SK-N-SH treated with all-trans-retinoic acid at 6 μM for 48 hours (cell line): ENCODE results near the gene VRTN.

Experiments used
- ARNTL ChIP-seq: fragments of 450-650 bp; formaldehyde crosslinking; IDR thresholded peaks from 2 replicates; pipeline ENCODE4 v1.5.0; 2020; ENCODE audit warnings: low read depth, mild to moderate bottlenecking, moderate library complexity, borderline replicate concordance
- CSDC2 ChIP-seq: fragments of 250-450 bp; sonication (Bioruptor Pico); IDR thresholded peaks from 2 replicates; pipeline ENCODE4 v1.5.0; 2020; ENCODE audit warnings: mild to moderate bottlenecking, moderate library complexity
- PPARA ChIP-seq: fragments of 250-450 bp; sonication (Bioruptor Pico); IDR thresholded peaks from 2 replicates; pipeline ENCODE4 v1.5.0; 2020; ENCODE audit warnings: mild to moderate bottlenecking, borderline replicate concordance
- RARB ChIP-seq: fragments of 250-450 bp; sonication (Bioruptor Pico); IDR thresholded peaks from 2 replicates; pipeline ENCODE4 v1.8.0; 2021; ENCODE audit warnings: mild to moderate bottlenecking, moderate library complexity
- SNAI2 ChIP-seq: fragments of 250-450 bp; sonication (Bioruptor Pico); IDR thresholded peaks from 2 replicates; pipeline ENCODE4 v1.5.0; 2020; ENCODE audit warnings: mild to moderate bottlenecking, moderate library complexity
- TCF4 ChIP-seq: fragments of 250-450 bp; sonication (Bioruptor Pico); IDR thresholded peaks from 2 replicates; pipeline ENCODE4 v1.8.0; 2021; ENCODE audit warnings: mild to moderate bottlenecking, moderate library complexity, borderline replicate concordance
- TF ChIP-seq, protein P1 (sequence below): fragments of 250-450 bp; sonication (Bioruptor Pico); IDR thresholded peaks from 2 replicates; pipeline ENCODE4 v1.5.1; 2021; ENCODE audit warnings: mild to moderate bottlenecking, moderate library complexity
- TF ChIP-seq, protein P2 (sequence below): fragments of 250-450 bp; sonication (Bioruptor Pico); IDR thresholded peaks from 2 replicates; pipeline ENCODE4 v1.5.1; 2020; ENCODE audit warnings: low read depth, mild to moderate bottlenecking, moderate library complexity

DNA sequence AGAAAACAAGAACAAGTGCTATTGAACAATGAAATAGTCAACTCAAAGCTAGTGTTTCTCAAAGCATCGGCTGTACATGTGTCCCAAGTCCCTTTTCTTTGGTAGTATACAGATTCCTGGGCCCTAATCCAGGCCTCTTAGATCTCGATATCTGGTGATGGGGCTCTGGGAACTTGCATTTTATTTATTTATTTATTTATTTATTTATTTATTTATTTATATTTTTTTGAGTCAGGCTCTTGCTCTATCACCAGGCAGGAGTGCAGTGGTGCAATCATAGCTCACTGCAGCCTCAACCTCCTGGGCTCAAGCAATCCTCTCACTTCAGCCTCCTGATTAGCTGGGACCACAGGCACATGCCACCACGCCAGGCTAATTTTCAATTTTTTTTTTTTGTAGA lies 60.6 kb downstream of the VRTN start:
- TF ChIP-seq RARB (CRISPR knock-in tag) = no peak
- TF ChIP-seq, protein P1, sequence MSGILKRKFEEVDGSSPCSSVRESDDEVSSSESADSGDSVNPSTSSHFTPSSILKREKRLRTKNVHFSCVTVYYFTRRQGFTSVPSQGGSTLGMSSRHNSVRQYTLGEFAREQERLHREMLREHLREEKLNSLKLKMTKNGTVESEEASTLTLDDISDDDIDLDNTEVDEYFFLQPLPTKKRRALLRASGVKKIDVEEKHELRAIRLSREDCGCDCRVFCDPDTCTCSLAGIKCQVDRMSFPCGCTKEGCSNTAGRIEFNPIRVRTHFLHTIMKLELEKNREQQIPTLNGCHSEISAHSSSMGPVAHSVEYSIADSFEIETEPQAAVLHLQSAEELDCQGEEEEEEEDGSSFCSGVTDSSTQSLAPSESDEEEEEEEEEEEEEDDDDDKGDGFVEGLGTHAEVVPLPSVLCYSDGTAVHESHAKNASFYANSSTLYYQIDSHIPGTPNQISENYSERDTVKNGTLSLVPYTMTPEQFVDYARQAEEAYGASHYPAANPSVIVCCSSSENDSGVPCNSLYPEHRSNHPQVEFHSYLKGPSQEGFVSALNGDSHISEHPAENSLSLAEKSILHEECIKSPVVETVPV (CRISPR knock-in tag) = no peak
- TF ChIP-seq, protein P2, sequence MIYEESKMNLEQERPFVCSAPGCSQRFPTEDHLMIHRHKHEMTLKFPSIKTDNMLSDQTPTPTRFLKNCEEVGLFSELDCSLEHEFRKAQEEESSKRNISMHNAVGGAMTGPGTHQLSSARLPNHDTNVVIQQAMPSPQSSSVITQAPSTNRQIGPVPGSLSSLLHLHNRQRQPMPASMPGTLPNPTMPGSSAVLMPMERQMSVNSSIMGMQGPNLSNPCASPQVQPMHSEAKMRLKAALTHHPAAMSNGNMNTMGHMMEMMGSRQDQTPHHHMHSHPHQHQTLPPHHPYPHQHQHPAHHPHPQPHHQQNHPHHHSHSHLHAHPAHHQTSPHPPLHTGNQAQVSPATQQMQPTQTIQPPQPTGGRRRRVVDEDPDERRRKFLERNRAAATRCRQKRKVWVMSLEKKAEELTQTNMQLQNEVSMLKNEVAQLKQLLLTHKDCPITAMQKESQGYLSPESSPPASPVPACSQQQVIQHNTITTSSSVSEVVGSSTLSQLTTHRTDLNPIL (CRISPR knock-in tag) = no peak
- TF ChIP-seq TCF4 (CRISPR knock-in tag) = no peak
- TF ChIP-seq PPARA = no peak
- TF ChIP-seq SNAI2 (CRISPR knock-in tag) = no peak
- no peak for TF ChIP-seq ARNTL (CRISPR knock-in tag)
- no peak for TF ChIP-seq CSDC2
